GM12878 (cell line): Measurements from ENCODE around the gene APLP1. TPM values are rescaled to one million over a fixed set of nuclear protein-coding genes. Genes with fewer than 3 reads are reported as not detected.

Source experiments
- ATF2 ChIP-seq: IDR thresholded peaks from 2 replicates; pipeline ENCODE4 v1.6.1; 2012; ENCODE audit warnings: low read length, inconsistent platforms
- ELK1 ChIP-seq: IDR thresholded peaks from 2 replicates; pipeline ENCODE4 v1.6.1; 2012; ENCODE audit warnings: low read depth, low read length, improper control_type of control experiment
- KDM1A ChIP-seq: fragments of 200-600 bp; sonication (generic); IDR thresholded peaks from 2 replicates; pipeline ENCODE4 v1.6.1; 2016; ENCODE audit warnings: borderline replicate concordance
- KLF5 ChIP-seq: fragments of 450-650 bp; IDR thresholded peaks from 2 replicates; pipeline ENCODE4 v1.6.1; 2014; ENCODE audit warnings: mild to moderate bottlenecking; ENCODE audit not compliant: partially characterized antibody
- LARP7 ChIP-seq: fragments of 450-650 bp; IDR thresholded peaks from 2 replicates; pipeline ENCODE4 v1.6.1; 2017; ENCODE audit warnings: mild to moderate bottlenecking
- NFXL1 ChIP-seq: fragments of 450-650 bp; IDR thresholded peaks from 2 replicates; pipeline ENCODE4 v1.6.1; 2017; ENCODE audit warnings: antibody characterized with exemption, mild to moderate bottlenecking, borderline replicate concordance
- SKIL ChIP-seq: fragments of 450-650 bp; IDR thresholded peaks from 2 replicates; pipeline ENCODE4 v1.6.1; 2017; ENCODE audit warnings: mild to moderate bottlenecking, low read depth, inconsistent platforms; ENCODE audit not compliant: poor library complexity, severe bottlenecking
- ZNF24 ChIP-seq: fragments of 450-650 bp; IDR thresholded peaks from 2 replicates; pipeline ENCODE4 v1.6.1; 2017; ENCODE audit warnings: antibody characterized with exemption, mild to moderate bottlenecking
- ZNF687 ChIP-seq: fragments of 450-650 bp; IDR thresholded peaks from 2 replicates; pipeline ENCODE4 v1.6.1; 2017; ENCODE audit warnings: mild to moderate bottlenecking, moderate library complexity
- polyA plus RNA-seq, 11 experiments: library from polyadenylated mRNA; depleted of rRNA in 4 of 11; unstranded in 6 of 11; stranded (reverse) in 5 of 11; fragments of >200 nt; fragmentation: Nextera tagmentation in 4 of 11; fragmentation: Illumina TruSeq in 1 of 11; extraction: Ambion mirVana in 4 of 11; extraction: Trizol in 1 of 11; gene quantifications; 1 replicate in 1 of 11; 2 replicates in 10 of 11; pipeline versions ENCODE4 v1.2.1 to v1.2.3, GENCODE V29; 2011 to 2016; ENCODE audit warnings: inconsistent platforms in 2 of 11, missing spikeins in 2 of 11, low read depth in 1 of 11
- total RNA-seq, 4 experiments: library from RNA; depleted of rRNA in 3 of 4; stranded (reverse); fragments of >200 nt in 3 of 4; fragmentation: Illumina TruSeq in 1 of 4; extraction: Trizol in 1 of 4; gene quantifications; 2 replicates each; pipeline versions ENCODE4 v1.2.1 to v1.2.3, GENCODE V29; 2013 to 2021

The APLP1 gene
- total and polyA plus RNA-seq, 10 of the 15 experiments (the other 5 are each of a cell fraction or from before 2014, with no cell fraction given): 0.07 to 2.2 (median 0.91) TPM; not detected in 1

GRCh38 chr19:35842666-35843272, 25.6 kb upstream of the APLP1 start (continued):
- TF ChIP-seq ELK1: no peak
- TF ChIP-seq LARP7: no peak
- TF ChIP-seq KDM1A: no peak
- no peak for TF ChIP-seq ZNF687
- no peak for TF ChIP-seq ATF2
- no peak for TF ChIP-seq SKIL
- no peak for TF ChIP-seq ZNF24
- TF ChIP-seq NFXL1: no peak
- TF ChIP-seq KLF5: no peak
